Ishikawa (cell line): Measurements from ENCODE around the gene PSEN1.

Source experiments
- CEBPB ChIP-seq: IDR thresholded peaks from 2 replicates; pipeline ENCODE4 v1.6.1; 2012
- CREB1 ChIP-seq: IDR thresholded peaks from 2 replicates; pipeline ENCODE4 v1.6.1; 2012; ENCODE audit warnings: low read depth
- EGR1 ChIP-seq: IDR thresholded peaks from 2 replicates; pipeline ENCODE4 v1.6.1; 2012
- EP300 ChIP-seq: IDR thresholded peaks from 2 replicates; pipeline ENCODE4 v1.6.1; 2012; ENCODE audit warnings: borderline replicate concordance
- FOXM1 ChIP-seq: IDR thresholded peaks from 2 replicates; pipeline ENCODE4 v1.6.1; 2012; ENCODE audit warnings: low read depth, borderline replicate concordance
- NFIC ChIP-seq: IDR thresholded peaks from 2 replicates; pipeline ENCODE4 v1.6.1; 2012
- RAD21 ChIP-seq: IDR thresholded peaks from 2 replicates; pipeline ENCODE4 v1.6.1; 2012; ENCODE audit warnings: low read depth
- TAF1 ChIP-seq: IDR thresholded peaks from 2 replicates; pipeline ENCODE4 v1.6.1; 2012; ENCODE audit warnings: low read depth, mild to moderate bottlenecking
- TCF12 ChIP-seq: IDR thresholded peaks from 2 replicates; pipeline ENCODE4 v1.6.1; 2012; ENCODE audit warnings: low read depth
- TEAD4 ChIP-seq: IDR thresholded peaks from 2 replicates; pipeline ENCODE4 v1.6.1; 2012
- YY1 ChIP-seq: IDR thresholded peaks from 2 replicates; pipeline ENCODE4 v1.6.1; 2012; ENCODE audit warnings: low read depth
- ZBTB7A ChIP-seq: IDR thresholded peaks from 2 replicates; pipeline ENCODE4 v1.6.1; 2012; ENCODE audit warnings: low read depth
- TF ChIP-seq, protein P1 (sequence below): IDR thresholded peaks from 2 replicates; pipeline ENCODE4 v1.6.1; 2012; ENCODE audit warnings: low read depth, mild to moderate bottlenecking
- TF ChIP-seq, protein P2 (sequence below): IDR thresholded peaks from 2 replicates; pipeline ENCODE4 v1.6.1; 2012
- TF ChIP-seq, protein P3 (sequence below): IDR thresholded peaks from 2 replicates; pipeline ENCODE4 v1.6.1; 2012

PSEN1 gene

DNA sequence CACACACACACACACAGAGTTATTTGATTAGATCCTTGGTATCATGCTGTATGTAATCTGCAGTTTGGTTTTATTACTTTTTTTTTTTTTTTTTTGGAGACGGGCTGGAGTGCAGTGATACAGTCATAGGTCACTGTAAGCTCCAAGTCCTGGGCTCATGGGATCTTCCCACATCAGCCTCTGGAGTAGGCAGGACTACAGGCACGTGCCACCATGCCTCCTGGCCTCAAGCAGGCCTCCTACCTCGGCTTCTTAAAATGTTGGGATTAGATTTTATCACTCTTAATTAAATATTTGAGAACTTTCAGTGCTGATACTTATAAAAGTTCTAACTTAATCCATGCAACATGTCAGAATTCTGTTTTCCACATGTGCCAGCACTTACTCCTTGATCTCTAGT lies 31.3 kb upstream of the PSEN1 start:
- no peak for TF ChIP-seq CREB1
- TF ChIP-seq ZBTB7A, result no peak
- no peak for TF ChIP-seq NFIC
- no peak for TF ChIP-seq FOXM1
- TF ChIP-seq, protein P1, sequence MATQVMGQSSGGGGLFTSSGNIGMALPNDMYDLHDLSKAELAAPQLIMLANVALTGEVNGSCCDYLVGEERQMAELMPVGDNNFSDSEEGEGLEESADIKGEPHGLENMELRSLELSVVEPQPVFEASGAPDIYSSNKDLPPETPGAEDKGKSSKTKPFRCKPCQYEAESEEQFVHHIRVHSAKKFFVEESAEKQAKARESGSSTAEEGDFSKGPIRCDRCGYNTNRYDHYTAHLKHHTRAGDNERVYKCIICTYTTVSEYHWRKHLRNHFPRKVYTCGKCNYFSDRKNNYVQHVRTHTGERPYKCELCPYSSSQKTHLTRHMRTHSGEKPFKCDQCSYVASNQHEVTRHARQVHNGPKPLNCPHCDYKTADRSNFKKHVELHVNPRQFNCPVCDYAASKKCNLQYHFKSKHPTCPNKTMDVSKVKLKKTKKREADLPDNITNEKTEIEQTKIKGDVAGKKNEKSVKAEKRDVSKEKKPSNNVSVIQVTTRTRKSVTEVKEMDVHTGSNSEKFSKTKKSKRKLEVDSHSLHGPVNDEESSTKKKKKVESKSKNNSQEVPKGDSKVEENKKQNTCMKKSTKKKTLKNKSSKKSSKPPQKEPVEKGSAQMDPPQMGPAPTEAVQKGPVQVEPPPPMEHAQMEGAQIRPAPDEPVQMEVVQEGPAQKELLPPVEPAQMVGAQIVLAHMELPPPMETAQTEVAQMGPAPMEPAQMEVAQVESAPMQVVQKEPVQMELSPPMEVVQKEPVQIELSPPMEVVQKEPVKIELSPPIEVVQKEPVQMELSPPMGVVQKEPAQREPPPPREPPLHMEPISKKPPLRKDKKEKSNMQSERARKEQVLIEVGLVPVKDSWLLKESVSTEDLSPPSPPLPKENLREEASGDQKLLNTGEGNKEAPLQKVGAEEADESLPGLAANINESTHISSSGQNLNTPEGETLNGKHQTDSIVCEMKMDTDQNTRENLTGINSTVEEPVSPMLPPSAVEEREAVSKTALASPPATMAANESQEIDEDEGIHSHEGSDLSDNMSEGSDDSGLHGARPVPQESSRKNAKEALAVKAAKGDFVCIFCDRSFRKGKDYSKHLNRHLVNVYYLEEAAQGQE, result no peak
- TF ChIP-seq CEBPB, result no peak
- TF ChIP-seq, protein P2, sequence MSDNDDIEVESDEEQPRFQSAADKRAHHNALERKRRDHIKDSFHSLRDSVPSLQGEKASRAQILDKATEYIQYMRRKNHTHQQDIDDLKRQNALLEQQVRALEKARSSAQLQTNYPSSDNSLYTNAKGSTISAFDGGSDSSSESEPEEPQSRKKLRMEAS, result no peak
- TF ChIP-seq YY1, result no peak
- TF ChIP-seq EP300, result no peak
- no peak for TF ChIP-seq EGR1

DNA sequence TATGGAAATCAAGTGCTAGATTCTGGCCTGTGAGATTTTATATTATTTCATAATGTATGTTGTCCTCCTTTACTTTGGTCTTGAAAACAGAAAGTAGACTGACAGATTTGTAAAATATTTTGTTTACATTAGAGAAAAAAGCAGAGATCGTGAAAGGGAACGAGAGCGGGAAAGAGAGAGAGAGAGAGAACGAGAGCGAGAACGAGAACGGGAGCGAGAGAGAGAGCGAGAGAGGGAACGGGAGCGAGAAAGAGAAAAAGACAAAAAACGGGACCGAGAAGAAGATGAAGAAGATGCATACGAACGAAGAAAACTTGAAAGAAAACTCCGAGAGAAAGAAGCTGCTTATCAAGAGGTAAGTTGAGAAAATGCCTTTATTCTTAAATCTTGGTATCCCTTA lies 30.6 kb upstream of the PSEN1 start:
- TF ChIP-seq TCF12, result no peak
- no peak for TF ChIP-seq ZBTB7A
- no peak for TF ChIP-seq EP300
- no peak for TF ChIP-seq CREB1
- TF ChIP-seq RAD21, result no peak
- no peak for TF ChIP-seq CEBPB
- TF ChIP-seq, protein P3, sequence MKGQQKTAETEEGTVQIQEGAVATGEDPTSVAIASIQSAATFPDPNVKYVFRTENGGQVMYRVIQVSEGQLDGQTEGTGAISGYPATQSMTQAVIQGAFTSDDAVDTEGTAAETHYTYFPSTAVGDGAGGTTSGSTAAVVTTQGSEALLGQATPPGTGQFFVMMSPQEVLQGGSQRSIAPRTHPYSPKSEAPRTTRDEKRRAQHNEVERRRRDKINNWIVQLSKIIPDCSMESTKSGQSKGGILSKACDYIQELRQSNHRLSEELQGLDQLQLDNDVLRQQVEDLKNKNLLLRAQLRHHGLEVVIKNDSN, result no peak
- TF ChIP-seq, protein P2, result no peak
- TF ChIP-seq FOXM1, result no peak

DNA sequence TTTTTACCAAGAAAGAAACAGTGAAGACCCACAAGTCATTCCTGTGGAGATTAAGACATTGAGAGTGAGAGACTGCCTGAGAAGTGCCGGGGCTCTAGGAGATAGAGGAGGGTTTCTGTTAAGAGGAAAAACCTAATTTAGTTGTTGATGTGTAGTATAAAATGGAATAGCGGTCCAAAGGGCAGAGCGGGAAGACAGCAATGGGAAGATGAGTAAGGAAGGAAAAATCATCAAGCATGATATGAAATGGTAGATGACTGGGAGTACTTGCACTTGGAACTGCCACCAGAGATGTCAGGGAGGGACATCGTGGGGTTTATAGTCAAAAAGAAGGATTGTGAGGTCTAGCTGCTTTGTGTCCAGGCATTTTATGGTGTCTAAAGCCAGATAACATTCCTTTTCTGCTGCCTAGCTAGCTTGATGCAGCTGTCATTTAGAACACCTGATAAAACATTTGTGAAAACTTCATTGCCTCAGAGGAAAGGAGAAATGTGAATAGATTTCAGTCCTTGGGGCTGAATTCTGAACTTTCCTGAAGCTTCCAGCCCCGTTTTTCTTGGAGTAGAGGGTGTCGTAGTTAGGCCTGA lies 20.1 kb upstream of the PSEN1 start:
- TF ChIP-seq FOXM1 (no peak), ZBTB7A (no peak), NFIC (no peak), YY1 (no peak), CREB1 (no peak), EGR1 (no peak), EP300 (no peak), TAF1 (no peak), RAD21 (no peak), TCF12 (no peak), CEBPB (no peak), TEAD4 (no peak)
- TF ChIP-seq, protein P2, result no peak
- TF ChIP-seq, protein P1, result no peak
- TF ChIP-seq, protein P3, result no peak

DNA sequence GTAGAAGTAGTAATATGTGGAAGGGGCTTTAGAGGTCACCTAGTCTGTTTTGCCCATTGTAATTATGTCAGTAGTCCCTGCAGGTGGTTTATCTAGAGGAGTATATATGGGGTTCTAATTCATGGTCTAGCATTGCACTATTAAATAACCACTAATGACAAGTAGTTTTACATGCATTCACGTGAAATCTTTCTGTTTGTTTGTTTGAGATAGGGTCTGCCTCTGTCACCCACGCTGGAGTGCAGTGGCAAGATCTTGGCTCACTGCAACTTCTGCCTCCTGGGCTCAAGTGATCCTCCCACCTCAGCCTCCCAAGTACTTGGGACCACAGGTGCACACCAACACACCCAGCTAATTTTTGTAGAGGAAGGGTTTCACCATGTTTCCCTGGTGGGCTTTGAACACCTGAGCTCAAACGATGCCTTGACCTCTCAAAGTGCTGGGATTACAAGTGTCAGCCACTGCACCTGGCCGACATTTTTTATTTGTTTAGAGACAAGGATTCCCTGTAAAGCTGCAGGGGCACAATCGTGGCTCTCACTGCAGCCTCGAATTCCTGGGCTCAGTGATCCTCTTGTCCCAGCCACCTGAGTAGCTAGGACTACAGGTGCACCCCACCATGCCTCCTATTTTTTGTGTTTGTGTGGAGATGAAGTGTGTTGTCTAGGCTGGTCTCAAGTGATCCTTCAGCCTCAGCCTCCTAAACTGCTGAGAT lies 12.0 kb upstream of the PSEN1 start:
- TF ChIP-seq, protein P1, result no peak
- TF ChIP-seq NFIC, result no peak
- TF ChIP-seq FOXM1, result no peak
- TF ChIP-seq, protein P3, result no peak
- TF ChIP-seq TEAD4, result no peak
